ENCODE data around the gene CD93. TPM values are rescaled to one million over a fixed set of nuclear protein-coding genes. Genes with fewer than 3 reads are reported as not detected.

CD93 gene
- total and polyA plus RNA-seq, 2 donors from 2014 or later = 9.9 to 104 TPM

DNA sequence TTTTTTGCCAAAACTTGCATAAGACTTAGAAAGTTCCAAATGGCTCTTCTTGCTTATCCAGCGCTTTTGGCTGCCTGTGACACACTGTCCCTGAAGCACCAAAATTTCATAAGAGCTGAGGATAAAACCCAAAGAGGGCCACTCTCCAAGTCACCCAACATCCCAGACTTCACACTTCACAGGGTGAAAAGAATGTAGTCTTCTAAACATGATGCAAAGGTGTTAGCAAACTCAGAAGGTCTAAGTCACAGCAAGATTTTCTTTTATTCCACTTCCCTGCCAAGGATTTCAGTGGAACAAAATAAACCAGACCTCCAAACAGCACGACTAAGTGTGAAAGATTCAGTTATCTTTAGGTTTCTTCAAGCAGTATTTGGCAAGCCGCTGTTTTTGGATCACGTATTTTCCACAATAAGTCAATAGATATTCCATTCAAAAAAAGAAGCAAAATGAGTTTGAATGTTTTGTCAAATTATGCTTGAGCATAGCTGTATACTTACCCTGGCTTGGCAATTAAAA lies 44.6 kb upstream of the CD93 start:
- Histone ChIP-seq H3K4me3 (ENCODE audit: low read length in 3 of 3) (no peak overlapping the region), H3K4me1 (ENCODE audit: control insufficient read depth in 2 of 3, insufficient read depth in 2 of 3, low read depth in 1 of 3, low read length in 3 of 3) (no peaks in the 10 kb centered on the region), H3K27me3 (ENCODE audit: control insufficient read depth, insufficient read depth, low read length) (no peaks in the 10 kb centered on the region), H3K36me3 (ENCODE audit: control insufficient read depth in 2 of 3, insufficient read depth in 3 of 3, low read length in 3 of 3) (no peaks in the 10 kb centered on the region), H3K27ac (ENCODE audit: low read depth in 2 of 2, low read length in 2 of 2) (no peak overlapping the region), H3K9ac (ENCODE audit: low read length in 3 of 3) (no peak overlapping the region), H3K9me3 (ENCODE audit: control insufficient read depth in 2 of 3, insufficient read depth in 1 of 3, low read length in 3 of 3) (no peaks in the 10 kb centered on the region)
- intact Hi-C loops (cut with DNase I) = no loop called here
- TF ChIP-seq CTCF (IDR thresholded peaks at IDR 0.05; ENCODE audit: borderline replicate concordance, extremely low read depth, insufficient read depth) = no peak
- FAIRE-seq (no peak), DNase-seq (no peak)

DNA sequence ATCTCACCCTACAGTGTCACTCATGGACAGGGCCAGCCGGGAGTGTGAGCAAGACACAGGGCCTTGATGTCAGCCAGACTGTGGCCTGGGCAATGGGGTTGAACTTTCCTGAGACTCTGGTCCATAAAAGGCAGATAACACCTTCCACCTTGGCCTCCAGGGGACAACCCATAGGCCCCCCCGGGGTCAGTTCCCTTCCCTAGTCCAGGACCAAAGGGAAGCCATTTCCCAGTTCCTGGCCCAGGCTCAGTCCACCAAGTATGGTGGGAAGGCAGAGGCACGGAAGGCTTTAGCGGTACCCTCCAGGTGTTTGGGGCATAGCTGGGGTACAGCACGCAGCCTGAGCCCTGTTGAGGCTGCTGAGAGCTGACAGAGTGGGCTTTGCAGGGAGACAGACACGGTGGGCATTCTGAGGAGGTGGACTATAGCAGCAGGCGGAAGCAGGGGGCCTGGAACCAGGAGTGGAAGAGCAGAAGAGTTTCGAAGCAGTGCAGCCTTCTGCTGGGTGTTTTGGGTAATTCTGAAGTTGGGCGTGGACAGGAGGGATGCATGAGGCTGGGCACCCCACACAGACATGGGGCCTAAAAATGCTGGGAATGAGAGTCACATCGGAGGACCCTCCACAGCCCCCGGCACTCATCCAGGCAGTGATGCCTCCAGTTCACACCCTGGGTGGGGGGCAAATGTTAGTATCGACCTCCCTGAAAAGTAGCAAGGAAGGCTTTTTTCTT lies 43.9 kb upstream of the CD93 start:
- Histone ChIP-seq H3K36me3 (ENCODE audit: control insufficient read depth in 2 of 3, insufficient read depth in 3 of 3, low read length in 3 of 3) (no peaks in the 10 kb centered on the region), H3K4me3 (ENCODE audit: low read length in 3 of 3) (no peak overlapping the region), H3K27ac (ENCODE audit: low read depth in 2 of 2, low read length in 2 of 2) (no peak overlapping the region), H3K9ac (ENCODE audit: low read length in 3 of 3) (no peak overlapping the region), H3K4me1 (ENCODE audit: control insufficient read depth in 2 of 3, insufficient read depth in 2 of 3, low read depth in 1 of 3, low read length in 3 of 3) (no peaks in the 10 kb centered on the region), H3K9me3 (ENCODE audit: control insufficient read depth in 2 of 3, insufficient read depth in 1 of 3, low read length in 3 of 3) (no peaks in the 10 kb centered on the region), H3K27me3 (ENCODE audit: control insufficient read depth, insufficient read depth, low read length) (no peaks in the 10 kb centered on the region)
- intact Hi-C loops (cut with DNase I) = no loop called here
- TF ChIP-seq CTCF (IDR thresholded peaks at IDR 0.05; ENCODE audit: borderline replicate concordance, extremely low read depth, insufficient read depth) = no peak
- FAIRE-seq (no peak), DNase-seq (no peak)

DNA sequence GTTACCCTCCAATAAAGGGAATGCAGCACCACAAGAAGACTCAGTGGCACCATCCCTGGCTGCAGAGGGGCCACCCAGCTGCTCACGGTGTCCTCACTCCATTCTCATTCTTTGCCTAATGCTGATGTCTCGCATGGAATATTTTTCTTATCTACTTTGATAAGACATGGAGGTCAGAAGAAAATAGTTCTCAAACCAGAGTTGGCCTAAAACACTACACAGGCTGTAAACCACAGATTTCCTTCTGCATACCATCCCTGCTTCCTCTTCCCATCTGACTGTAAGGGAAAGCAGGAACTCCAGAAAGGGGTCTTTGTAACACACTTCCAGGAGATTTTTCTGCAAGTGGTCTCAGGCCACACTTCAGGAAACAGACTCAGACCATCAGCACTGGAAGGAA lies 43.1 kb upstream of the CD93 start:
- no peak for TF ChIP-seq CTCF (IDR thresholded peaks at IDR 0.05; ENCODE audit: borderline replicate concordance, extremely low read depth, insufficient read depth)
- H3K9me3 ChIP-seq (ENCODE audit: control insufficient read depth in 2 of 3, insufficient read depth in 1 of 3, low read length in 3 of 3) = no peaks in the 10 kb centered on the region
- H3K27ac ChIP-seq (ENCODE audit: low read depth in 2 of 2, low read length in 2 of 2) = no peak overlapping the region
- H3K4me3 ChIP-seq (ENCODE audit: low read length in 3 of 3) = no peak overlapping the region
- FAIRE-seq = no peak
- no peaks in the 10 kb centered on the region for H3K36me3 ChIP-seq (ENCODE audit: control insufficient read depth in 2 of 3, insufficient read depth in 3 of 3, low read length in 3 of 3)
- H3K27me3 ChIP-seq (ENCODE audit: control insufficient read depth, insufficient read depth, low read length) = no peaks in the 10 kb centered on the region
- no peak for DNase-seq
- H3K4me1 ChIP-seq (ENCODE audit: control insufficient read depth in 2 of 3, insufficient read depth in 2 of 3, low read depth in 1 of 3, low read length in 3 of 3) = no peaks in the 10 kb centered on the region
- no peak overlapping the region for H3K9ac ChIP-seq (ENCODE audit: low read length in 3 of 3)
- intact Hi-C loops (cut with DNase I) = no loop called here
